SK-N-SH (cell line): ENCODE data around the gene SFN. TPM values are rescaled to one million over a fixed set of nuclear protein-coding genes. Genes with fewer than 3 reads are reported as not detected.

Source experiments
- CTCF ChIA-PET: fragments of 300-600, 350-600 bp; formaldehyde crosslinking; extraction: SDS; loops from one replicate; lab custom pipeline; 2021; lab: Yijun Ruan, JAX
- POLR2A ChIA-PET: fragments of 350-600 bp; sonication (Branson Sonifier 250); formaldehyde crosslinking; extraction: SDS; loops from one replicate; lab custom pipeline; 2020; ENCODE audit warnings: antibody characterized with exemption, inconsistent platforms; lab: Yijun Ruan, JAX
- DNase-seq: peaks from one replicate; pipeline ENCODE4 v3.0.0; 2012
- H2AFZ ChIP-seq: fragments of 200-600 bp; sonication (generic); 2 replicates; pipeline ENCODE4 v1.8.1; 2016; ENCODE audit warnings: antibody characterized with exemption, mild to moderate bottlenecking, low read depth
- H3F3A ChIP-seq: fragments of 200-600 bp; sonication (generic); replicated peaks from 2 replicates; pipeline ENCODE3; 2016; ENCODE audit warnings: antibody characterized with exemption, mild to moderate bottlenecking; ENCODE audit not compliant: insufficient read depth
- H3K27ac ChIP-seq, 2 experiments: fragments of 200-500 bp in 1 of 2; fragments of 200-600 bp in 1 of 2; sonication (Bioruptor generic) in 1 of 2; sonication (generic), shearing (Covaris generic) in 1 of 2; 2 replicates each; pipeline versions ENCODE4 v1.5.1 to v1.6.1; 2014 to 2016; ENCODE audit warnings: low read depth in 2 of 2, inconsistent platforms in 1 of 2, low read length in 1 of 2, mild to moderate bottlenecking in 1 of 2, mixed read lengths in 1 of 2
- H3K27me3 ChIP-seq: fragments of 200-600 bp; sonication (generic), shearing (Covaris generic); 2 replicates; pipeline ENCODE4 v1.6.1; 2016; ENCODE audit warnings: mixed run types; ENCODE audit not compliant: insufficient read depth
- H3K36me3 ChIP-seq, 2 experiments: fragments of 200-500 bp in 1 of 2; fragments of 200-600 bp in 1 of 2; sonication (Bioruptor generic) in 1 of 2; sonication (generic) in 1 of 2; replicated peaks in 1 of 2; 2 replicates each; pipeline versions ENCODE3 to v1.5.1; 2014 to 2016; ENCODE audit warnings: low read length in 1 of 2, mild to moderate bottlenecking in 1 of 2; ENCODE audit not compliant: insufficient read depth in 2 of 2, control insufficient read depth in 1 of 2
- H3K4me1 ChIP-seq, 2 experiments: fragments of 200-500 bp in 1 of 2; fragments of 200-600 bp in 1 of 2; sonication (Bioruptor generic) in 1 of 2; sonication (generic), shearing (Covaris generic) in 1 of 2; 2 replicates each; pipeline versions ENCODE4 v1.5.1 to v1.6.1; 2014 to 2016; ENCODE audit warnings: low read depth in 1 of 2, low read length in 1 of 2, mixed run types in 1 of 2; ENCODE audit not compliant: insufficient read depth in 2 of 2, control insufficient read depth in 1 of 2
- H3K4me2 ChIP-seq: fragments of 200-600 bp; sonication (generic), shearing (Covaris generic); 2 replicates; pipeline ENCODE4 v1.6.1; 2017; ENCODE audit warnings: mixed run types
- H3K4me3 ChIP-seq, 2 experiments: fragments of 200-500 bp in 1 of 2; fragments of 200-600 bp in 1 of 2; sonication (Bioruptor generic) in 1 of 2; sonication (generic), shearing (Covaris generic) in 1 of 2; 2 replicates each; pipeline versions ENCODE4 v1.5.1 to v1.8.1; 2014 to 2016; ENCODE audit warnings: low read depth in 2 of 2, inconsistent platforms in 1 of 2, low read length in 1 of 2, mild to moderate bottlenecking in 1 of 2, mixed read lengths in 1 of 2, moderate library complexity in 1 of 2
- H3K79me2 ChIP-seq: fragments of 200-600 bp; sonication (generic); 2 replicates; pipeline ENCODE4 v1.8.1; 2017; ENCODE audit warnings: mild to moderate bottlenecking; ENCODE audit not compliant: insufficient read depth
- H3K9ac ChIP-seq: fragments of 200-600 bp; sonication (generic); 2 replicates; pipeline ENCODE4 v1.6.1; 2017; ENCODE audit warnings: mixed run types
- H3K9me2 ChIP-seq: fragments of 200-600 bp; sonication (generic); 2 replicates; pipeline ENCODE4 v1.6.1; 2017; ENCODE audit warnings: mixed run types
- H3K9me3 ChIP-seq: fragments of 200-600 bp; sonication (generic); 2 replicates; pipeline ENCODE4 v1.6.1; 2017; ENCODE audit warnings: mixed run types, mild to moderate bottlenecking, moderate library complexity
- H4K20me1 ChIP-seq: fragments of 200-600 bp; sonication (generic); 2 replicates; pipeline ENCODE4 v1.6.1; 2017; ENCODE audit warnings: mild to moderate bottlenecking, mixed run types; ENCODE audit not compliant: insufficient read depth
- CHD2 ChIP-seq: fragments of 150-350 bp; IDR thresholded peaks from 2 replicates; pipeline ENCODE4 v1.6.1; 2018; ENCODE audit warnings: low read length; ENCODE audit not compliant: partially characterized antibody
- ELF1 ChIP-seq: IDR thresholded peaks from 2 replicates; pipeline ENCODE4 v1.4.0; 2012
- EP300 ChIP-seq, 2 experiments: IDR thresholded peaks; 2 replicates each; pipeline versions ENCODE4 v1.4.0 to v1.6.1; 2012; ENCODE audit warnings: borderline replicate concordance in 1 of 2, low read depth in 1 of 2, low read length in 1 of 2
- GATA2 ChIP-seq: sonication (generic); formaldehyde crosslinking; IDR thresholded peaks from 2 replicates; pipeline ENCODE4 v1.5.0; 2020; ENCODE audit warnings: mild to moderate bottlenecking, missing genetic modification reagents
- JUND ChIP-seq: IDR thresholded peaks from 2 replicates; pipeline ENCODE4 v1.4.0; 2012
- MEF2A ChIP-seq: IDR thresholded peaks from 2 replicates; pipeline ENCODE4 v1.4.0; 2012; ENCODE audit warnings: low read depth, borderline replicate concordance
- MXI1 ChIP-seq: IDR thresholded peaks from 2 replicates; pipeline ENCODE4 v1.6.1; 2012; ENCODE audit warnings: mild to moderate bottlenecking, low read depth, low read length, improper control_type of control experiment
- NFIC ChIP-seq: IDR thresholded peaks from 2 replicates; pipeline ENCODE4 v1.4.0; 2012; ENCODE audit warnings: borderline replicate concordance
- NRF1 ChIP-seq: IDR thresholded peaks from 2 replicates; pipeline ENCODE4 v1.6.1; 2012; ENCODE audit warnings: low read depth, mild to moderate bottlenecking, low read length
- PBX3 ChIP-seq: IDR thresholded peaks from 2 replicates; pipeline ENCODE4; 2012
- POLR2AphosphoS5 ChIP-seq: IDR thresholded peaks from 2 replicates; pipeline ENCODE4 v1.6.1; 2012; ENCODE audit warnings: low read depth, low read length
- RAD21 ChIP-seq: IDR thresholded peaks from 2 replicates; pipeline ENCODE4 v1.6.1; 2012; ENCODE audit warnings: mild to moderate bottlenecking, low read length
- RCOR1 ChIP-seq: fragments of 150-350 bp; IDR thresholded peaks from 2 replicates; pipeline ENCODE4 v1.6.1; 2017; ENCODE audit warnings: antibody characterized with exemption, low read length
- SIN3A ChIP-seq: IDR thresholded peaks from 2 replicates; pipeline ENCODE4 v1.6.1; 2012; ENCODE audit warnings: low read depth, mild to moderate bottlenecking, low read length, moderate library complexity, borderline replicate concordance
- USF2 ChIP-seq: fragments of 150-350 bp; IDR thresholded peaks from 2 replicates; pipeline ENCODE4 v1.6.1; 2017; ENCODE audit warnings: antibody characterized with exemption, low read length, low read depth, borderline replicate concordance
- YY1 ChIP-seq: IDR thresholded peaks from 2 replicates; pipeline ENCODE4 v1.4.0; 2012; ENCODE audit warnings: low read depth, mild to moderate bottlenecking
- ZBTB33 ChIP-seq: IDR thresholded peaks from 2 replicates; pipeline ENCODE4 v1.4.0; 2012; ENCODE audit warnings: low read depth, borderline replicate concordance
- WGBS: methylation state at CpG from one replicate; pipeline ENCODE4 v1.1.6; 2017; ENCODE audit warnings: low lambda C conversion rate; 5-methylcytosine and 5-hydroxymethylcytosine counted together
- polyA plus RNA-seq, 3 experiments: library from polyadenylated mRNA; depleted of rRNA; stranded (reverse); fragments of >200 nt; gene quantifications; 2 replicates each; pipeline ENCODE4 v1.2.3, GENCODE V29; 2012
- TF ChIP-seq, protein P1 (sequence below): IDR thresholded peaks from 2 replicates; pipeline ENCODE4 v1.6.1; 2012; ENCODE audit warnings: mild to moderate bottlenecking, low read depth, low read length, moderate library complexity
- TF ChIP-seq, protein P2 (sequence below): fragments of 200-600 bp; sonication (generic); IDR thresholded peaks from 2 replicates; pipeline ENCODE4 v1.6.1; 2017; ENCODE audit warnings: antibody characterized with exemption, mild to moderate bottlenecking, moderate library complexity
- TF ChIP-seq, protein P3 (sequence below): fragments of 150-350 bp; IDR thresholded peaks from 2 replicates; pipeline ENCODE4 v1.6.1; 2016; ENCODE audit warnings: mild to moderate bottlenecking, low read depth, low read length

The SFN gene
- polyA plus RNA-seq, 1 of the 3 experiments (the other 2 are of a cell fraction): 0.18 TPM

- Histone ChIP-seq H3K27ac (no peak overlapping the region), H2AFZ (no peak overlapping the region), H3K27me3 (no peaks in the 10 kb centered on the region), H3F3A (peaks cover 13% of the 10 kb centered on the region), H3K9me2 (no peaks in the 10 kb centered on the region), H3K4me2 (no peak overlapping the region), H3K4me1 (peaks cover 6 to 7% of the 10 kb centered on the region in 2 experiments; a peak in 2 of 4 replicates), H3K9me3 (no peaks in the 10 kb centered on the region), H3K36me3 (no peaks in the 10 kb centered on the region), H4K20me1 (no peaks in the 10 kb centered on the region), H3K4me3 (no peak overlapping the region), H3K9ac (no peak overlapping the region), H3K79me2 (no peaks in the 10 kb centered on the region)
- 80% methylated on average over 7 of the region's 7 CpGs for WGBS
- POLR2A ChIA-PET: no interaction called here
- no peak for DNase-seq
- CTCF ChIA-PET: interaction anchor here (1.0 to 1.5 kb wide), 2 partner anchors 9 to 16 kb away, joined by 3 to 5 read pairs; no protein-coding TSS in a partner anchor
- no peak for TF ChIP-seq POLR2AphosphoS5
- TF ChIP-seq MXI1: no peak
- TF ChIP-seq CHD2: no peak
- TF ChIP-seq ELF1: no peak
- no peak for TF ChIP-seq PBX3
- no peak for TF ChIP-seq NFIC
- TF ChIP-seq ZBTB33: no peak
- TF ChIP-seq NRF1: no peak
- TF ChIP-seq YY1: no peak
- TF ChIP-seq SIN3A: no peak
- no peak for TF ChIP-seq RAD21
- TF ChIP-seq RCOR1: no peak
- TF ChIP-seq GATA2 (CRISPR knock-in tag): no peak
- TF ChIP-seq USF2: no peak
- no peak for TF ChIP-seq JUND
- TF ChIP-seq MEF2A: no peak
- no peak for TF ChIP-seq EP300 (IDR thresholded peaks at IDR 0.05; ENCODE audit: borderline replicate concordance in 1 of 2, low read depth in 1 of 2, low read length in 1 of 2)
- TF ChIP-seq, protein P1, sequence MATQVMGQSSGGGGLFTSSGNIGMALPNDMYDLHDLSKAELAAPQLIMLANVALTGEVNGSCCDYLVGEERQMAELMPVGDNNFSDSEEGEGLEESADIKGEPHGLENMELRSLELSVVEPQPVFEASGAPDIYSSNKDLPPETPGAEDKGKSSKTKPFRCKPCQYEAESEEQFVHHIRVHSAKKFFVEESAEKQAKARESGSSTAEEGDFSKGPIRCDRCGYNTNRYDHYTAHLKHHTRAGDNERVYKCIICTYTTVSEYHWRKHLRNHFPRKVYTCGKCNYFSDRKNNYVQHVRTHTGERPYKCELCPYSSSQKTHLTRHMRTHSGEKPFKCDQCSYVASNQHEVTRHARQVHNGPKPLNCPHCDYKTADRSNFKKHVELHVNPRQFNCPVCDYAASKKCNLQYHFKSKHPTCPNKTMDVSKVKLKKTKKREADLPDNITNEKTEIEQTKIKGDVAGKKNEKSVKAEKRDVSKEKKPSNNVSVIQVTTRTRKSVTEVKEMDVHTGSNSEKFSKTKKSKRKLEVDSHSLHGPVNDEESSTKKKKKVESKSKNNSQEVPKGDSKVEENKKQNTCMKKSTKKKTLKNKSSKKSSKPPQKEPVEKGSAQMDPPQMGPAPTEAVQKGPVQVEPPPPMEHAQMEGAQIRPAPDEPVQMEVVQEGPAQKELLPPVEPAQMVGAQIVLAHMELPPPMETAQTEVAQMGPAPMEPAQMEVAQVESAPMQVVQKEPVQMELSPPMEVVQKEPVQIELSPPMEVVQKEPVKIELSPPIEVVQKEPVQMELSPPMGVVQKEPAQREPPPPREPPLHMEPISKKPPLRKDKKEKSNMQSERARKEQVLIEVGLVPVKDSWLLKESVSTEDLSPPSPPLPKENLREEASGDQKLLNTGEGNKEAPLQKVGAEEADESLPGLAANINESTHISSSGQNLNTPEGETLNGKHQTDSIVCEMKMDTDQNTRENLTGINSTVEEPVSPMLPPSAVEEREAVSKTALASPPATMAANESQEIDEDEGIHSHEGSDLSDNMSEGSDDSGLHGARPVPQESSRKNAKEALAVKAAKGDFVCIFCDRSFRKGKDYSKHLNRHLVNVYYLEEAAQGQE: no peak
- TF ChIP-seq, protein P2, sequence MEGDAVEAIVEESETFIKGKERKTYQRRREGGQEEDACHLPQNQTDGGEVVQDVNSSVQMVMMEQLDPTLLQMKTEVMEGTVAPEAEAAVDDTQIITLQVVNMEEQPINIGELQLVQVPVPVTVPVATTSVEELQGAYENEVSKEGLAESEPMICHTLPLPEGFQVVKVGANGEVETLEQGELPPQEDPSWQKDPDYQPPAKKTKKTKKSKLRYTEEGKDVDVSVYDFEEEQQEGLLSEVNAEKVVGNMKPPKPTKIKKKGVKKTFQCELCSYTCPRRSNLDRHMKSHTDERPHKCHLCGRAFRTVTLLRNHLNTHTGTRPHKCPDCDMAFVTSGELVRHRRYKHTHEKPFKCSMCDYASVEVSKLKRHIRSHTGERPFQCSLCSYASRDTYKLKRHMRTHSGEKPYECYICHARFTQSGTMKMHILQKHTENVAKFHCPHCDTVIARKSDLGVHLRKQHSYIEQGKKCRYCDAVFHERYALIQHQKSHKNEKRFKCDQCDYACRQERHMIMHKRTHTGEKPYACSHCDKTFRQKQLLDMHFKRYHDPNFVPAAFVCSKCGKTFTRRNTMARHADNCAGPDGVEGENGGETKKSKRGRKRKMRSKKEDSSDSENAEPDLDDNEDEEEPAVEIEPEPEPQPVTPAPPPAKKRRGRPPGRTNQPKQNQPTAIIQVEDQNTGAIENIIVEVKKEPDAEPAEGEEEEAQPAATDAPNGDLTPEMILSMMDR: no peak
- TF ChIP-seq, protein P3, sequence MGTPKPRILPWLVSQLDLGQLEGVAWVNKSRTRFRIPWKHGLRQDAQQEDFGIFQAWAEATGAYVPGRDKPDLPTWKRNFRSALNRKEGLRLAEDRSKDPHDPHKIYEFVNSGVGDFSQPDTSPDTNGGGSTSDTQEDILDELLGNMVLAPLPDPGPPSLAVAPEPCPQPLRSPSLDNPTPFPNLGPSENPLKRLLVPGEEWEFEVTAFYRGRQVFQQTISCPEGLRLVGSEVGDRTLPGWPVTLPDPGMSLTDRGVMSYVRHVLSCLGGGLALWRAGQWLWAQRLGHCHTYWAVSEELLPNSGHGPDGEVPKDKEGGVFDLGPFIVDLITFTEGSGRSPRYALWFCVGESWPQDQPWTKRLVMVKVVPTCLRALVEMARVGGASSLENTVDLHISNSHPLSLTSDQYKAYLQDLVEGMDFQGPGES: no peak
These were observed 1.0 kb upstream of the SFN start for GRCh38 chr1:26861889-26862378.
